ELR (cell line): Measurements from ENCODE around the gene NRCAM.

Experiments
- DNase-seq: peaks from one replicate; pipeline ENCODE4 v3.0.0-alpha.2; 2015; ENCODE audit warnings: low read depth

Gene NRCAM

GRCh38 chr7:108156897-108157605 lies 299.2 kb downstream of the NRCAM start:
- DNase-seq, result peak; percentile 8

DNA sequence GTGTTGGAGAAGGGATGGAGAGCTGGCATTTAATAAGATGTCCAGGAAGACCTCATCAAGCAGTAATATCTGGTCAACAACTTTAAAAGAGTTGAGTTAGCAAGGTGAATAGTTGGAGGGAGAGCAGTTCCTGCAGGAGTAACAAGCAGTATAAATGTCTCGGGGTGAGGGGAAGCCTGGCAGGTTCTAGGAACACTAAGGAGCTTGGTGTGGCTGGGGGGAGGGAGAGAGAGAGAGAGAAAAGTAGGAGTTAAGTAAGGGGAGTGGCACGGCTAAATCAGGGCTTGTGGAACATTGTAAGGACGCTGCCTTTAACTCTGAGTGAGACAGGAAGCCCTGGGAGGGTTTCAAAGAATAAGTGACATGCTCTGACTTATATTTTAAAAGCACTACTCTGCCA lies 304.0 kb downstream of the NRCAM start:
- no peak for DNase-seq

DNA sequence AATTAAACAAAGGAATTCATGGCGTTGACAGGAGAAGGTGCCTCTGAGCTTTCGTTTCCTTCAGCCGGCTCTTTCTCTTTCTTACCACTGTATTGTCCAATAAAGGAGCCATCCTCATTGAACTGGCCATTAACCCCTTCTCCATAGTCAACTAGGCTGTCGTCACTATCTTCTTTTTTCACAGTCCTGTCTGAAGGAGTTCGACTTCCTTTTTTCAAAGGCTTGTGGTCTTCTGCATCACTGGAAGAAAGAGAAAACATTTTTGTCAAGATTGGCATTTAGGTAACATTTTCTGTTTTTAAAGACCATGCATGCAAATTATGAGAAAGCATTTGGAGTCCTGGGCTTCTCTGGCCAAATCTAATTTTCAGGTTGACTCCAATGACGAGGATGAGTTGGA lies 306.3 kb downstream of the NRCAM start:
- no peak for DNase-seq

GRCh38 chr7:108149119-108149518 lies 307.1 kb downstream of the NRCAM start:
- DNase-seq, result no peak

GRCh38 chr7:108147031-108147563 lies 309.1 kb downstream of the NRCAM start:
- DNase-seq, result no peak

DNA sequence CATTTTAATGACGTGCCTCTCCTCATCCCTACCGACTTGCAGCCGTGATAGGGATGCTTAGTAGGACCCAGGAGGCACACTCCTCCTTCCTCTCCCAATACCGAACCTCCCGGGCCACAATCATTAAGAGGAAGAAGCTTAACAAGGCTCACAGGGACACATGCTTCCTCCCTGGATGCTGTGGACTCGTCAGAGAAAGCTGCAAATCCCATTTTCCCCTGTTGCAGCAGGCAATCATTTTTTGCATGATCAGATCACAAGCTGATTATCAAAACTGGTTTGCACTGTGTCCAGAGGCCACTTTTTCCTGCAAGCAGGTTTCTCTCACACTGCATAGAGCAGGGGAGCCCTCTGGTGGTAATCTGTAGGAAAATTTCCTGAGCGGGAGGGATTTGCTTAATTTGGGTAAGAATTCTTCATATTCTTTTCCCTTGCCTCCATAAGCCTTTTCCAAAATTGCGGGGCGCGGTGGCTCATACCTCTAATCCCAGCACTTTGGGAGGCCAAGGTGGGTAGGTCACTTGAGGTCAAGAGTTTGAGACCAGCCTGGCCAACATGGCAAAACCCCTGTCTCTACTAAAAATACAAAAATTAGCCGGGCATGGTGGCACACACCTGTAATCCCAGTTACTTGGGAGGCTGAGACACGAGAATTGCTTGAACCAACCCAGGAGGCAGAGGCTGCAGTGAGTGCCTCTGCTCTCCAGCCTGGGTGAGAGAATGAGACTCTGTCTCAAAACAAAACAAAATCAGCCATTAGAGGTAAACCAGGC lies 310.0 kb downstream of the NRCAM start:
- peak; percentile 80 for DNase-seq

DNA sequence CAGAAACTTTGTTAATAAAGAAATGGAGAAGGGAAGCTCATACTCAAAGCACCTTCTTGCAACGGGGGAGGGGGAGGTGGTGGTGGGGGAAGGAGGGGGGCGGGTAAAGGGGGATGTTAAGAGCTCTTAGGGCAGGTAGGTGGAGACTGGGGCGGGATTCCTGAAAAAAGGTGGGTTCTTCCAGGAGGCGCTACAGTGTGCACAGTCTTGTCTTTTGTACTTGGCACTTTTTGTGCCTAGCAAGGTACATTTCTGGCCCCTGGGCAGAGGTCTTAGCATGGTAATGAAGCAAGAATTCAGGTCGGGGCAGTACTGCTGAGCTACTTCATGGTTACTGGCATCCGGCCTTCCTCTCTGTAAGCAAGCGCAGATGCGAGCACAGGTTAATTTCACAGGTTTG lies 310.8 kb downstream of the NRCAM start:
- DNase-seq, result no peak

- no peak for DNase-seq
Observed at GRCh38 chr7:108144931-108145330, 311.3 kb downstream of the NRCAM start.

DNA sequence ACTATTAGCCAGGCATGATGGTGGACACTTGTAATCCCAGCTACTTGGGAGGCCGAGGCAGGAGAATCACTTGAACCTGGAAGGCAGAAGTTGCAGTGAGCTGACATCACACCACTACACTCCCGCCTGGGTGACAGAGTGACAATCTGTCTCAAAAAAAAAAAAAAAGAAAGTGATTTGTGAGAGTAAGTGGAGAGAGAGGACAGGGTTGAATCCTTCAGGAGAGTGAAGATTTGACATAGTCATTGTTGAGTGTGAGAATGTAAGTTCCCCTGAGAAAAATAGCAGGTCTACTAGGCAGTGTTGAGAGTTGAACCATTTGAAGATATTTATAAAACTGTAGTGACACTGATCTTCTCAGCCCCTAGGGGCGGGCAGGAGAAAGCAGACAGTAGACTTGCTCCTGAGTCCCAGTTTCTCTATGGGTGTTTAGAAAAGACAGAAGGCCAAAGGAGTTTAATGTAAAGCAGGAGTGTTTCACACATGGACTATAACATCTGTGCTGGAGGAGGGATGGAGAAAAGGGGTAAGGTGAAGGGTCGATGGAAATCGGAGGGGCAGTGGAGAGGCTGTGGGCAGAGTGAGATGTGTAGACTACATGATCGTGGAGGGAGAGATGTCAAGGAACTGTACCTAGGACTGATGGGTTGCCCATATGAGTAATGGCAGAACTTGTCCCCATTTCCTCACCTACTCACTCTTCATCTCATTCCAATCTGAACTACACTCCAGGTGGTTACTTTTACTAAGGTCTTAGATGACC lies 312.4 kb downstream of the NRCAM start:
- DNase-seq, result no peak

- no peak for DNase-seq
Observed at GRCh38 chr7:108142675-108143259, 313.5 kb downstream of the NRCAM start.

DNA sequence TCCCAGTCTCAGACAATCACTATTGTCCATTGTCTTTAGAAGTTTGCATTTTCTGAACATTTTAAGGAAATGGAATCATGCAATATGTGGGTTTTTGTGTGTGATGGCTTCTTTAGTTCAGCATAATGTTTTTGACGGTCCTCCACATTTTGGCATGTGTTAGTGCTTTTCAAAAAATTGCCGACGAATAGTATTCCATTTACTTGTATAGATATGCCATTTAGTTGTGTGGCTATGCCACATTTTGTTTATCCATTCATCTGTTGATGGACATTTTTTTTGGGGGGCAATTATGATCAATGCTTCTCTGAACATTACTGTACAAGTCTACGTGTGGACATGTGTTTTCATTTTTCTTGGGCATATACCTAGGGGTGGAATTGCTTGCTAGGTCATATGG lies 314.1 kb downstream of the NRCAM start:
- no peak for DNase-seq

GRCh38 chr7:108140671-108141070 lies 315.6 kb downstream of the NRCAM start:
- DNase-seq, result no peak

DNA sequence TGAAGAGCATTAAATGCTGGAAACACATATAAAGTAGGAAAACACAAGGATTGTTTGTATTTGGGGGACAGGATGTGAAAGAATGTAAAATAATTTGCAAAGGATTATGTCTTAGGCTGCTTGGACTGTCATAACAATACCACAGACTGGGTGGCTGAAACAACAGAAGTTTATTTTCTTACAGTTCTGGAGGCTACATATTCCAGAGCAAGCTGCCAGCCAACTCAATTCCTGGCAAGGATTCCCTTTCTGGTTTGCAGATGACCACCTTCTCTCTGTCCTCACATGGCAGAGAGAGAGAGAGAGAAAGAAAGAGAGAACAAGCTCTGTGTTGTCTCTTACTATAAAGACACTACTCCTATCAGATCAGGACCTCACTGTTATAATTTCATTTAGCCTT lies 317.3 kb downstream of the NRCAM start:
- DNase-seq, result no peak

DNA sequence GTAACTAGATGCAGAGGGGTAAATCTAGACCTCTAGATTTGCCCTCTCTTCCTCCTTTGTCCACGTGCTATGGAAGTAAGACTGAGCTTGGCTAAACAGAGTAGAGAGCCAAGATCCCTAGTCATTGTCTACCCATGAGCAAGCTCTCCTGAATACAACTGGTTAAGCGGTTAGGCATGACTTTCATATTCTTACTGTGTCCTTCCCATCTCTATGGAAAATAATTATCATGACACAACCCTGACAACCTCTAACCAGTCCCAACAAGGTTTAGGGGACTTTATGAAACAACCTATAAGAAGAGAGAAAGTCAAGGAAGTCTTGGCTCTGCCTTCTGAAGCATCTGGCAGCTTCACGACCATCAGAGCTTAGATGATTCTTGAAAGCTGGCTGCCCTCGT lies 318.2 kb downstream of the NRCAM start:
- no peak for DNase-seq

DNA sequence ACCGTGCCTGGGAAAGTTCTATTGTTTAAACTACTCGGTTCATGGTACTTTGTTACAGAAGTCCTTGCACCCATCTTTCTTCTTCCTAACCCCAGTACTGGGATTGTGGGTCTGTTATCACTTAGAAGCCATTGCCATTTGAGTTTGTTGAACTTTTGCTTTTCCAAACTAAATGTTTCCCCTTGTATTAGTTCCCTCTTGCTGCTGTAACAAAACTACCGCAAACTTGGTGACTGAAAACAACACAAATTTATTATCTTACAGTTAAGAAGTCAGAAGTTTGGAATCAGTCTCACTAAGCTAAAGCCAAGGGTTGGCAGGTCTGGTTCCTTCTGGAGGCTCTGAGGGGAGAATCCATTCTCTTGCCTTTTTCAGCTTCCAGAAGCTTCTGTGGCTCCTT lies 319.2 kb downstream of the NRCAM start:
- DNase-seq, result no peak

GRCh38 chr7:108136191-108136688 lies 320.0 kb downstream of the NRCAM start:
- DNase-seq, result no peak

DNA sequence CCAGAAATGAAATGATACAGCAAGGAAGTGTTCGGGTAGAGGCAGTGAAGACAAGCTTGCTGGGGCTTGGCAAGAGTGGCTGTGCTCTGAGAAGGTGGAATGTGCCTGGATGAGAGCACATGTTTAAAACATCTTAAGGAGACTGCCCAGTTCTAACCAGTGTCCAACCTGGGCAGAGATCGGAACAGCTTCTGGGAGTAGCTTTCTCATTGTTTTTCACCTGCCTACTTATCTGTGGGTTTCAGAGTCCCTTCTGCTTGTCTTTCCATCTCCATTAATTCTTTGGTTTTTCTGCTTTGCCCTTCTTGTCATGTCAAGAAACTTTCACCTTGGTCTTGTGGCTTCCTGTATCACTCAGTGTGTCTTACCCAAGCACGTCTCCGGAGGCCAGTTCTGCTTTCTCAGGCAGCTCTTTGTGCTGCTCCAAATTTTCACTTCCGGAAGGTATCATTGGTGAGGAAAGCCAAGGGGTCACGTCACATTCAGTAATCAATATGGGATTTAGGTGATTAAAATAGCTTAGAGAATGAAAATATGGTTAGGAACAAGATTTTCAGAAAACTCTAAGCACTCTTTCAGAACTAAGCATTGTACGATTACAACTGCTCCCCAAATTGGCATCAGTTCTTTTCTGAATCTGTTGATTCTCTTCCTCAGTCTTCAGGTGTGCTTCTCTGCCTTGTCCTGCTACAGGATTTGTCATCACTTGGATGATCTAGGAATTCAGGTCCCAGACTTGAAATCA lies 320.6 kb downstream of the NRCAM start:
- no peak for DNase-seq

DNA sequence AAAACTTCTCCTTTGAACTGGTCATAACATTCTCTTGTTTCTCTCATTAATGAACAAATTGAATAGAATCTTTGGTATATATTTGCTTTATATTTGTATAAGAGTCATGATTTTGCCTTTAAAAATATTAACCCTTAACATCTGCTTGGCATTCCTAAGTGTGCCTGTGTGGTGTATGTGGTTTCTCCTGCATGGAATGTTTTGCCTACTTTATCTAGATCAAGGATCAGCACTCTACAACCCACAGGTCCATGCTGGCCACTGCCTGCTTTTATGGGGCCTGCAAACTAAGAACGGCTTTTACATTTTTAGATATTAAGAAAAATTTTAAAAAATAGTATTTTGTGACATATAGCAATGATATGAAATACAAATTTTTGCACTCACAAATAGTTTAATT lies 321.8 kb downstream of the NRCAM start:
- no peak for DNase-seq

DNA sequence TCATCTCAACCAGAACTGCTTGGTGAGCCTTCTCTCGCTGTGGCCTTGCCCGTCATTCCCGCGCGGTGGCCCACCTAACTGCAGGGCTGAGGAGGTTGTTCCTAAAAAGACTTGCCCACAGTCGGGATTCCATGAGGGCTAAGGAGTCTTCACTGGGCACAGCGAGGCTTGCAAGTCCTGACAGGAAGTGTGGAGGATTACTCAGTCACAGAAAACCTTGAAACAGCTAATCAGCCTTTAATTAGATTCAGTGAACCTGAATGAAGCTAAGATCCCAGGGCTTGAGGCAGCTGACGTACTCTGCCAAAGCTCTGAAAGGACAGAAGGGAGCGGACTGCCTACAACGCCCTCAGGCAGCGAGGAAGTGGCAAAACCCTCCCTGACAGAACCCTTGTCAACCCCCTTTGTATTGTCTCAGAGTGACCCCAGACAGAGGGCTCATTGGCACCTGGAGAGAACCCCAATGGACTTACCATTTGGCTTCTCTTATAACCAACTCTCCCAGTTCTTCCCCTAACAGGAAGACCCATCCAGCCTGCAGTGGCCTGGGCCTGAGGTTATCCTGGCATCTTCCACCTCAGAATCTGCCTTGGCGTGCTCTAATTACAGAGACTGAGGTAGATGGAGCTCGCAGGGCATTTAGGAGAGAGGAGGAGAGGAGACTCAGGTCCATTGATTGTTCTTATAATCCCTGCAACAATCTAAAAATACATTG lies 323.5 kb downstream of the NRCAM start:
- no peak for DNase-seq

GRCh38 chr7:108130261-108130660 lies 326.0 kb downstream of the NRCAM start, which contains the start of gene LAMB4:
TSS of gene LAMB4 (minus strand) at chr7:108130361. CDS start at chr7:108123164, 7,197 bp downstream.
- no peak for DNase-seq
